NT2/D1 (cell line): Measurements from ENCODE around the gene GNE.

ENCODE experiments used
- YY1 ChIP-seq: IDR thresholded peaks from 2 replicates; pipeline ENCODE4 v1.6.1; 2011; ENCODE audit not compliant: insufficient read length, insufficient read depth
- ZNF274 ChIP-seq: IDR thresholded peaks from 2 replicates; pipeline ENCODE4 v1.6.1; 2011; ENCODE audit warnings: mild to moderate bottlenecking, low read depth, low read length

DNA sequence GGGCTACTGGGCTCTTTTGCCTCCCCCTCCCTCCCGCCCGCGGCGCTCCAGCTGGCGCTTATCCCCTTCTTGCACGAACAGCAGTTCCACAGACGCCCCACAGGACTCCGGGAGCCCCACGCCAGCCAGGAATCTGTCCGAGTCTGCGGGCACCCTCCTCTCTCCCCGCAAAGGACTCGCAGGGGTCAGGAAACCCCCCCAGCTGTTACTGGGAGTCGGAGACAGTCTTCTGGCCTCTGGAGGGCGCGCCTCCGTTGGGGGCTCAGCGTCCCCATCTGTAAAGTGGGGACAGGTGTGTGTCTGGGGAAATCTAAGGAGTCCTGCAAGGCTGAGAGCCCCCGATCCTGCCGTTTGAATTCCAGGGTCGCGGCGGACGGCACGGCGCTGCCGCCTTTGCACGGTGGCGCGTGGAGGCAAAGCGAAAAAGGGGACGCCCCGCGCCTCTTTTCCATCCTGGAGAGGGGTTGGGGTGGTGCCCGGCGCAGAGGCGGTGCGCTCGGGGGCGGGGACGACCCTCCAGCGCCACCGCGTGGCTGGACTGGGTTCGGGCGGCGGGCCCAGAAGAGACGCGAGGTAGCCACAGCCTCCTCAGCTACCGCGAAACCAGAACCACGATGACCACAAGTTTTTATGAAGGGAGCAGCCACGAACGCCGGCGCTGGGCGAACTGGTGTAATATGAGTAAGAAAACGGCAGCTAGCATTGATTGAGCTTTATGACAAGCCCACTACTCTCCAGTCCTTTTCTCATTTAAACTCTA lies 91.9 kb downstream of the GNE start:
- TF ChIP-seq ZNF274 (no peak), YY1 (no peak)
